Esophagus squamous epithelium (tissue), 5 donors: Measurements from ENCODE around the gene FMNL3. TPM values are rescaled to one million over a fixed set of nuclear protein-coding genes. Genes with fewer than 3 reads are reported as not detected.

Experiments used
- DNase-seq: peaks from one replicate; lab custom pipeline; 2025; lab: John Stamatoyannopoulos, UW
- H3K27ac ChIP-seq, 4 donors: fragments of 200-600 bp; sonication (generic); one replicate each; pipeline ENCODE4 v1.5.1; 2016 to 2019; ENCODE audit warnings: mild to moderate bottlenecking in 1 of 4
- H3K27me3 ChIP-seq, 4 donors: fragments of 200-600 bp; sonication (generic); 1 replicate in 3 of 4; 2 replicates in 1 of 4; pipeline versions ENCODE4 v1.5.1 to v1.6.0; 2017 to 2021; ENCODE audit warnings: antibody characterized with exemption in 1 of 4
- H3K36me3 ChIP-seq, 3 donors: fragments of 200-600 bp; sonication (generic); one replicate each; pipeline ENCODE4 v1.5.1; 2016 to 2019
- H3K4me1 ChIP-seq, 3 donors: fragments of 200-600 bp; sonication (generic); one replicate each; pipeline ENCODE4 v1.5.1; 2017 to 2019
- H3K4me3 ChIP-seq, 4 donors: fragments of 200-600 bp; sonication (generic); 1 replicate in 3 of 4; 2 replicates in 1 of 4; pipeline ENCODE4 v1.5.1; 2016 to 2019; ENCODE audit warnings: mild to moderate bottlenecking in 2 of 4, moderate library complexity in 1 of 4
- H3K9me3 ChIP-seq, 3 donors: fragments of 200-600 bp; sonication (generic); one replicate each; pipeline ENCODE4 v1.5.1; 2016 to 2019
- CTCF ChIP-seq, 6 experiments: fragments of 450-650 bp in 4 of 6; fragments of 200-600 bp in 2 of 6; sonication (generic) in 2 of 6; IDR thresholded peaks; one replicate each; pipeline ENCODE4 v1.5.1; 2016 to 2019; ENCODE audit warnings: antibody characterized with exemption in 6 of 6, mild to moderate bottlenecking in 4 of 6, moderate library complexity in 4 of 6
- POLR2A ChIP-seq, 4 donors: fragments of 450-650 bp; IDR thresholded peaks; one replicate each; pipeline ENCODE4 v1.6.1; 2017; ENCODE audit warnings: antibody characterized with exemption in 4 of 4, mild to moderate bottlenecking in 4 of 4, moderate library complexity in 3 of 4
- WGBS, 2 donors: methylation state at CpG; one replicate each; pipeline ENCODE4 v1.1.5; 2018; 5-methylcytosine and 5-hydroxymethylcytosine counted together
- intact Hi-C: fragments of 100-400 bp; cut with DNase I; formaldehyde crosslinking; loops from one replicate; pipeline ENCODE4 v1.15.0; 2022
- total RNA-seq, 4 donors: library from RNA; depleted of rRNA; stranded (reverse); fragments of >200 nt; gene quantifications; one replicate each; pipeline ENCODE4 v1.1.0, GENCODE V29; 2016
- donor health status: DM: yes; HTN: yes; CAD: no.

Gene FMNL3
- total RNA-seq, 4 donors from 2014 or later = 5.2 to 7.6 (median 5.8) TPM

DNA sequence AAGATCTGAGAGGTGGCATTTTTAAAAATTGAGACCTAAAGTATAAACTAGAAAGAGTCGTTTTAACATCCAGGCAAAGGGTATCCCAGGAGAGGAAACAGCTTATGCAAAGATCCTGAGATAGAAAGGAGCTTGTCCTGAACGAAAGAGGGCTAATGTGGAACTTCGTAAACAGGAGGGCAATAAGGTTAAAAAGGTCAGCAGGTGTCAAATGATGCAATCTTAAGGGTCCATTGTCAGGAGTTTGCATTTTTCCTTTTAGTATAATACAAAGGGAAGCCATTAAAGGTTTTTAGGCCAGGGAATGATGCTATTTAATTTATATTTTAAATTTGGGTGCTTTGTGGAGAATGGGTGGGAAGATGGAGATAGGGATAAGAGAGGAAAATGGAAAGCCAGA is 14.4 kb downstream of the FMNL3 start:
- Histone ChIP-seq H3K27ac (no peak overlapping the region), H3K4me1 (peaks cover 0 to 4% (median 0%) of the 10 kb centered on the region in 3 donors), H3K9me3 (no peaks in the 10 kb centered on the region), H3K4me3 (no peak overlapping the region), H3K36me3 (no peaks in the 10 kb centered on the region), H3K27me3 (no peaks in the 10 kb centered on the region)
- DNase-seq = no peak
- intact Hi-C loops = no loop called here
- 60 to 80% methylated on average over 3 of the region's 3 CpGs for WGBS, 2 donors
- TF ChIP-seq POLR2A (IDR thresholded peaks at IDR 0.05) (no peak), CTCF (IDR thresholded peaks at IDR 0.05) (no peak)

DNA sequence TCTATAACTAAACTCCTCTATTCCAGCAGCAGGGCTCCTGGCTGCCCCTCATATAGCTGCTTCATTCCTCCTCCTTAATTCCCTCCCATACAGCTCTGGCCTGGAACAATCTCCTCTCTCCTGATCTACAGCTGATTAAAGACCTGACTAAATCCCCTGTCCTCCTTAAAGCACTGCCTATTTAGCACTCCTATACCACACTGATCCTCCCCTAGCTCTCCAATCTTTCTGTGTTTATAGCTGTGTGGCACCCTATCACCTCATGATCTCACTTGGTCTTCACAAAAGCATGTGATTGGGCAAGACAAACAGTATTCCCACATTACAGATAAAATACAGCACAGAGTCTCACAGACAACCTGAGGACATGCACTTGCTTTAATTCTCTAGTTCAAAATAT is 17.4 kb downstream of the FMNL3 start:
- H3K4me3 ChIP-seq = no peak overlapping the region

GRCh38 chr12:49689237-49689636 is 18.0 kb downstream of the FMNL3 start:
- peaks cover 0 to 14% (median 0%) of the 10 kb centered on the region in 3 donors for H3K4me1 ChIP-seq
- TF ChIP-seq CTCF (IDR thresholded peaks at IDR 0.05) (no peak), POLR2A (IDR thresholded peaks at IDR 0.05) (no peak)
- no peak overlapping the region for H3K27ac ChIP-seq
- no peaks in the 10 kb centered on the region for H3K36me3 ChIP-seq
- 56 to 64% methylated on average over 2 of the region's 2 CpGs for WGBS, 2 donors
- H3K9me3 ChIP-seq = no peaks in the 10 kb centered on the region
- no peak for DNase-seq
- no peaks in the 10 kb centered on the region for H3K27me3 ChIP-seq
- H3K4me3 ChIP-seq = no peak overlapping the region
- intact Hi-C loops = no loop called here

More for the DNA sequence above, 17.4 kb downstream of the FMNL3 start:
- no peak for DNase-seq
- intact Hi-C loops = no loop called here
- H3K27ac ChIP-seq = no peak overlapping the region
- TF ChIP-seq POLR2A (IDR thresholded peaks at IDR 0.05) = no peak
- no peak for TF ChIP-seq CTCF (IDR thresholded peaks at IDR 0.05)
- no peaks in the 10 kb centered on the region for H3K27me3 ChIP-seq
- H3K4me1 ChIP-seq = peaks cover 0 to 9% (median 0%) of the 10 kb centered on the region in 3 donors
- H3K9me3 ChIP-seq = no peaks in the 10 kb centered on the region
- H3K36me3 ChIP-seq = no peaks in the 10 kb centered on the region

DNA sequence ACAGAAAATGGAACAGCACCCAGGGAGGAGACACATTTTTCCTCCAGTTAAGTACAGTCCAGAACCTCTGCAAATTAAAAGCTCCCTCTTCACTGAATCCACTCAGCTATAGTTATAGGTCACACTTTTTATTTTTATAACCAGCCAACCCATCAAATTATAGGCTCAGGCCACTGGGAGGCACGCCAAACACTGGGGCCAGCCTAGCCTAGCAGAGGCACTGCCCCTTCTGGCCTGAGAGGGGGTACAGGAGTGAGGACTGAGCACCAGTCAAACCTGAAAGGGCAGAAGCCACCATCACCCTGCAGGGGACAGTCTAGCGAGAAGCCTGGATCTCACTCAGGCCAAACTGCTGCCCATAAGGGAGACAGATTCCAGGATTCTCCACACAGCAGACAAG is 19.3 kb downstream of the FMNL3 start:
- 89 to 100% methylated on average over 1 to 2 of the region's 2 CpGs for WGBS, 2 donors
- Histone ChIP-seq H3K9me3 (no peaks in the 10 kb centered on the region), H3K4me3 (no peak overlapping the region), H3K4me1 (peaks cover 0 to 20% (median 0%) of the 10 kb centered on the region in 3 donors), H3K27me3 (no peaks in the 10 kb centered on the region), H3K27ac (no peak overlapping the region), H3K36me3 (no peaks in the 10 kb centered on the region)
- intact Hi-C loops = no loop called here
- TF ChIP-seq CTCF (IDR thresholded peaks at IDR 0.05) = no peak
- no peak for TF ChIP-seq POLR2A (IDR thresholded peaks at IDR 0.05)
- DNase-seq = no peak

DNA sequence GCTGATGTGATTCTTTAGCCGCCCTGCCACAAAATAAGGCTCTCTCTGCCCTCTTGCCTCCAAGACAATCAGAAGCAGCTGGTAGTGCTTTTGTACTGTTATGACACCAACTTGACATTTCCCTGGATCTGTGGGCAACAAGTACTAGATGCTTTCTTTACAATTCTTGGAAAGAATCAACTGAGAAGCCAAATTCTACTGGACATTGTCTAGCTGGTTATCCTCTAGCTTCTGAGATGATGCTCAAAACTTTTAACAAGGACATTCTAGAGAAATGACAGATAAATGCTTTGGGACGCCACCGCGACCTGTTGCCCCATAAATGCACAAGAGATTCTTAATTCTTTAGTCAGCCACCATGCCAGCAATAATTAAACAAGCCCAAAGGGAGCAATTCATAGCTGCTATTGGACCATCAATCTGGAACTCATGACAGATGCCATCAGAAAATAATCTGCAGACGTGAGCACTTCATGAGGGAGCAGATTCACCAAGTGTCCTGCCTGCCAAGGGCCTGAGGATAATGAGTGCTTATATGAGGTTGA is 22.8 kb downstream of the FMNL3 start:
- WGBS, 2 donors = 77 to 89% methylated on average over 5 of the region's 5 CpGs
- H3K4me1 ChIP-seq = peaks cover 0 to 20% (median 0%) of the 10 kb centered on the region in 3 donors
- no peaks in the 10 kb centered on the region for H3K9me3 ChIP-seq
- H3K36me3 ChIP-seq = no peaks in the 10 kb centered on the region
- H3K4me3 ChIP-seq = no peak overlapping the region
- H3K27me3 ChIP-seq = no peaks in the 10 kb centered on the region
- TF ChIP-seq POLR2A (IDR thresholded peaks at IDR 0.05) (no peak), CTCF (IDR thresholded peaks at IDR 0.05) (no peak)
- DNase-seq = no peak
- intact Hi-C loops = no loop called here
- no peak overlapping the region for H3K27ac ChIP-seq
